ENCODE data around the gene NOL4L. TPM values are rescaled to one million over a fixed set of nuclear protein-coding genes. Genes with fewer than 3 reads are reported as not detected.

NOL4L gene
- total RNA-seq, 2 experiments from 2014 or later, result 53.1 to 55.6 TPM

DNA sequence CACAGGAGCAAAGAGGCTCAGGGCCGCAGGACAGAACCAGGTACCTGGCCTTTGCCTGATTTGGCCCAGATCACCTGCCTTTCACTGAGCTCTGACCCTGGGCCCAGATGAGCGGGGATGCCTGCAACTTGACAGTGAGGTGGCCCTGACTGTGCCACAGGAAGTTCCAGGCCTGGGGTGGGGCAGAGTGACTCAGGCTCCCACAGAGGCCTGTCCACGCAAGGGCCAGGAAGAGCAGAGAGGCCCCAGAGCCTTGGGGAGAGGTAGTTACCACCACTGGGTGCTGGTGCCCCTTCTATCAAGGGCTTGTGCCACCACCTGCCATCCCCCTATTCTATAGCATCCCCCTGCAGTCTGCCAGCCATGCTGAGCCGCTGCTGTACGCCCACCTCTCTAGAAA is 4.1 kb upstream of the NOL4L start:
- intact Hi-C loops (cut with DNase I, micrococcal nuclease), result loop anchor here (5.0 to 10.0 kb wide), 2 partner anchors 63 to 66 kb away; no protein-coding TSS in a partner anchor
- no peaks in the 10 kb centered on the region for H3K9me3 Mint-ChIP-seq
- POLR2A ChIA-PET, result interaction anchor here (1.0 kb wide), 1 partner anchor 49 kb away, joined by 4 read pairs; no protein-coding TSS in a partner anchor
- TF ChIP-seq CTCF (IDR thresholded peaks at IDR 0.05), result no peak
- no peaks in the 10 kb centered on the region for H3K9me3 ChIP-seq (ENCODE audit: control insufficient read depth in 1 of 2, insufficient read depth in 1 of 2, low read length in 2 of 2)
- H3K4me3 ChIP-seq (ENCODE audit: low read length), result no peak overlapping the region
- no peak for ATAC-seq (ENCODE audit: poor library complexity)
- H3K27me3 Mint-ChIP-seq, result peaks cover 5% of the 10 kb centered on the region
- H3K27ac Mint-ChIP-seq, result no peak overlapping the region
- H3K36me3 Mint-ChIP-seq (ENCODE audit: low read depth), result peaks cover 11% of the 10 kb centered on the region
- peaks cover 20% of the 10 kb centered on the region for H3K4me1 Mint-ChIP-seq (ENCODE audit: low read depth)
- H3K4me1 ChIP-seq (ENCODE audit: insufficient read depth, low read length), result peaks cover 14% of the 10 kb centered on the region
- H3K27ac ChIP-seq (ENCODE audit: low read depth in 1 of 2, low read length in 2 of 2), result no peak overlapping the region
- H3K36me3 ChIP-seq (ENCODE audit: insufficient read depth, low read length), result no peaks in the 10 kb centered on the region
- CTCF ChIA-PET, result no interaction called here
- DNase-seq, result peak in 2 of 14 experiments; percentile 49 to 63
- H3K4me3 Mint-ChIP-seq, result peak overlapping the region; percentile 42
- no peaks in the 10 kb centered on the region for H3K27me3 ChIP-seq (ENCODE audit: control insufficient read depth in 1 of 2, insufficient read depth in 2 of 2, low read length in 2 of 2)

DNA sequence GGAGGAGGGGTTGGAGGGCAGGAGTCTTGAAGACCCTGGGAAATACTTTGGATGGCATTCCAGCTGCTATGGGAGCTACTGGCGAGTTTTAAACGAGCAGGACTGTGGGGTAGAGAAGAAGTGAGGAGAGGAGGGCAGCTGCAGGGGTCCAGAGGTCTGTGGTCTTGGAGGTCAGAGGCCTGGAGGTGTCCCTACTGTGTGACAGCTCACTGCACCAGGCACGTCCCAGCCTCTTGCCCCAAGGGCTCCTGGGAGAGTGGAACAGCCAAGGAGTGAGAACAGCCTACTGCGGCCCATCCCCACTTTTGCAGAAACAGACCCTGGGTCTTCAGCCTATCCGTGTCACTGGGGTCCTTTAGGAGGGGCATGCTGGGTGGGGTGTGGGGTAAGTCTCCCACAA is 2.9 kb upstream of the NOL4L start:
- H3K36me3 Mint-ChIP-seq (ENCODE audit: low read depth), result peaks cover 11% of the 10 kb centered on the region
- DNase-seq, result no peak
- CTCF ChIA-PET, result no interaction called here
- H3K36me3 ChIP-seq (ENCODE audit: insufficient read depth, low read length), result no peaks in the 10 kb centered on the region
- no peaks in the 10 kb centered on the region for H3K27me3 ChIP-seq (ENCODE audit: control insufficient read depth in 1 of 2, insufficient read depth in 2 of 2, low read length in 2 of 2)
- intact Hi-C loops (cut with DNase I, micrococcal nuclease), result loop anchor here (5.0 to 10.0 kb wide), 2 partner anchors 64 to 67 kb away; no protein-coding TSS in a partner anchor
- TF ChIP-seq CTCF (IDR thresholded peaks at IDR 0.05), result no peak
- no peaks in the 10 kb centered on the region for H3K9me3 ChIP-seq (ENCODE audit: control insufficient read depth in 1 of 2, insufficient read depth in 1 of 2, low read length in 2 of 2)
- ATAC-seq (ENCODE audit: poor library complexity), result no peak
- peaks cover 14% of the 10 kb centered on the region for H3K4me1 ChIP-seq (ENCODE audit: insufficient read depth, low read length)
- H3K4me3 Mint-ChIP-seq, result no peak overlapping the region
- H3K27ac Mint-ChIP-seq, result peak overlapping the region; percentile 16
- no peak overlapping the region for H3K27ac ChIP-seq (ENCODE audit: low read depth in 1 of 2, low read length in 2 of 2)
- peaks cover 5% of the 10 kb centered on the region for H3K27me3 Mint-ChIP-seq
- POLR2A ChIA-PET, result interaction anchor here (1.4 to 11.6 kb wide), 2 partner anchors 13 to 50 kb away, joined by 3 to 178 read pairs; no protein-coding TSS in a partner anchor
- no peak overlapping the region for H3K4me3 ChIP-seq (ENCODE audit: low read length)
- H3K4me1 Mint-ChIP-seq (ENCODE audit: low read depth), result peaks cover 20% of the 10 kb centered on the region
- no peaks in the 10 kb centered on the region for H3K9me3 Mint-ChIP-seq

- H3K4me1 Mint-ChIP-seq (ENCODE audit: low read depth), result peaks cover 32% of the 10 kb centered on the region
- no peak overlapping the region for H3K4me3 ChIP-seq (ENCODE audit: low read length)
- H3K27me3 Mint-ChIP-seq, result peaks cover 5% of the 10 kb centered on the region
- H3K9me3 Mint-ChIP-seq, result no peaks in the 10 kb centered on the region
- TF ChIP-seq CTCF (IDR thresholded peaks at IDR 0.05), result no peak
- peak overlapping the region; percentile 95 for H3K27ac Mint-ChIP-seq
- H3K4me3 Mint-ChIP-seq, result peak overlapping the region; percentile 100
- H3K27me3 ChIP-seq (ENCODE audit: control insufficient read depth in 1 of 2, insufficient read depth in 2 of 2, low read length in 2 of 2), result no peaks in the 10 kb centered on the region
- H3K36me3 ChIP-seq (ENCODE audit: insufficient read depth, low read length), result no peaks in the 10 kb centered on the region
- ChIA-PET CTCF (interaction anchor here (1.0 to 1.2 kb wide), 3 partner anchors 64 to 101 kb away, joined by 3 to 5 read pairs (median 3); no protein-coding TSS in a partner anchor), POLR2A (interaction anchor here (0.8 to 11.6 kb wide), 4 partner anchors 48 to 77 kb away, joined by 4 to 178 read pairs (median 12); no protein-coding TSS in a partner anchor)
- no peaks in the 10 kb centered on the region for H3K9me3 ChIP-seq (ENCODE audit: control insufficient read depth in 1 of 2, insufficient read depth in 1 of 2, low read length in 2 of 2)
- DNase-seq (no peak), ATAC-seq (ENCODE audit: poor library complexity) (no peak)
- peaks cover 13% of the 10 kb centered on the region for H3K36me3 Mint-ChIP-seq (ENCODE audit: low read depth)
- intact Hi-C loops (cut with DNase I, micrococcal nuclease), result loop anchor here (5.0 to 10.0 kb wide), 2 partner anchors 66 to 69 kb away; no protein-coding TSS in a partner anchor
- H3K27ac ChIP-seq (ENCODE audit: low read depth in 1 of 2, low read length in 2 of 2), result peak overlapping the region in 1 of 2 donors; percentile 7
- peaks cover 30% of the 10 kb centered on the region for H3K4me1 ChIP-seq (ENCODE audit: insufficient read depth, low read length)
Observed at GRCh38 chr20:32586291-32586690, 1.2 kb upstream of the NOL4L start.
